BLaER1 (cell line): ENCODE results near the gene RAET1E.
"Not testable (repeated sequence)": the region's sequence is repeated elsewhere in the genome, so short reads cannot be mapped to it uniquely, and the experiment has no call there.

ENCODE experiments used
- H3K27ac ChIP-seq: shearing (Covaris generic); formaldehyde crosslinking; 2 replicates; pipeline ENCODE4 v1.8.1; 2022
- H3K27me3 ChIP-seq: shearing (Covaris generic); formaldehyde crosslinking; 2 replicates; pipeline ENCODE4 v1.8.1; 2022
- H3K36me3 ChIP-seq: shearing (Covaris generic); formaldehyde crosslinking; 2 replicates; pipeline ENCODE4 v1.8.1; 2022
- H3K4me1 ChIP-seq: shearing (Covaris generic); formaldehyde crosslinking; 2 replicates; pipeline ENCODE4 v1.8.1; 2022
- H3K4me2 ChIP-seq: shearing (Covaris generic); formaldehyde crosslinking; 2 replicates; pipeline ENCODE4 v1.8.1; 2022
- H3K4me3 ChIP-seq: shearing (Covaris generic); formaldehyde crosslinking; 2 replicates; pipeline ENCODE4 v1.8.1; 2022
- H3K9ac ChIP-seq: shearing (Covaris generic); formaldehyde crosslinking; 2 replicates; pipeline ENCODE4 v1.8.1; 2022
- H3K9me3 ChIP-seq: shearing (Covaris generic); formaldehyde crosslinking; 2 replicates; pipeline ENCODE4 v1.8.1; 2022
- H4K20me1 ChIP-seq: shearing (Covaris generic); formaldehyde crosslinking; 2 replicates; pipeline ENCODE4 v1.8.1; 2022
- Cebpa-rat ChIP-seq: shearing (Covaris generic); IDR thresholded peaks from 2 replicates; pipeline ENCODE4 v1.8.1; 2022

RAET1E gene

GRCh38 chr6:149897855-149898744 is at the start of gene RAET1E:
Gene RAET1E, minus strand, starts transcription at chr6:149898113. Its CDS starts 7,212 bp downstream, at chr6:149890901.
- H4K20me1 ChIP-seq = no peaks in the 10 kb centered on the region
- H3K36me3 ChIP-seq = no peaks in the 10 kb centered on the region
- H3K9ac ChIP-seq = no peak within 1 kb of the TSS
- no peaks in the 10 kb centered on the region for H3K9me3 ChIP-seq
- no peak within 1 kb of the TSS for H3K4me3 ChIP-seq
- H3K4me1 ChIP-seq = peaks cover 19% of the 10 kb centered on the region
- no peak for TF ChIP-seq Cebpa-rat
- H3K27ac ChIP-seq = no peak within 1 kb of the TSS
- H3K27me3 ChIP-seq = no peaks in the 10 kb centered on the region
- H3K4me2 ChIP-seq = no peak within 1 kb of the TSS

DNA sequence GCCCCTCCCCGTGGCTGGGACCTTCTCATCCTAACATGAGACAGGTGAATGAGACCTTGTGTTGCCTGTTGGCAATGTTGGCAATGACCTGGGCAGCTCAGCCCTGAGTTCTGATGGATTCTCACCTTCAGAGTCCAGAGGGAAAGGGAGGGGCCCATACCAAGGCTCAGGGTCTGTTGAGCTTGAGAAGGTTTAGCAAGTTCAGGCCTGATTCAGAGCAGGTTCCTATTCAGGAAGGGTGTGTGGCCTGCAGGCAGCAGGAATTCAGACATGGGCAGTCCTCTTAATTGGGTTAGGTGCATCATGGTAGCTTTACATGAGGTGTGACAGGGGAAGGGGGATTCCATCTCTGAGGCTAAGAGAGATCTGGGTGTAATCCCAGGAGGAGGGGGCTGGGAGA is 49.6 kb upstream of the RAET1E start:
- H3K27me3 ChIP-seq = peaks cover 57% of the 10 kb centered on the region
- H3K9ac ChIP-seq = not testable (repeated sequence)
- H3K4me1 ChIP-seq = peaks cover 12% of the 10 kb centered on the region

DNA sequence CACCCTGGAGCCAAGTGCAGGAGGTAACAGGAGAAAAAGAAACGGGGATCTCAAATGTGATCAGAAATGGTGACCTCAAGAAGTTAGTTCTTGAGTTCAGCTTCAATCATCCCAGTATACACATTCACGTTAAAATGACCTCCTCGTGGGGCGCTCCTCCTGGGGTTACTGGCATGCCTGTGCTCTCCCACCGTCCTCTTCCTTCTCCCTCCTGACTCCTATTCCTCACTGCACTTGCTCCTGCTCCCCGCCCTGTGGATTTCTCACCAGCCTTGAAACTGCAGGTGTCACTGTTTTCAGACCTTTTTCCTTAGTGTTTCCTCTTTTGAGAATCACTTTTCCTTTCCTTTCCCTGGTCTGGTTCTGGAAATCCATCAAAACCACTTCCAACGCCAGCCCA is 48.7 kb upstream of the RAET1E start:
- H4K20me1 ChIP-seq = peaks cover 28% of the 10 kb centered on the region; the same call in 1 of the 2 replicates
- peaks cover 18% of the 10 kb centered on the region for H3K4me1 ChIP-seq
- peaks cover 58% of the 10 kb centered on the region for H3K27me3 ChIP-seq
- not testable (repeated sequence) for H3K9ac ChIP-seq, H3K36me3 ChIP-seq, H3K9me3 ChIP-seq, H3K4me2 ChIP-seq, H3K27ac ChIP-seq, H3K4me3 ChIP-seq

More for the DNA sequence above, 49.6 kb upstream of the RAET1E start:
- H3K9me3 ChIP-seq, H3K27ac ChIP-seq, H3K4me2 ChIP-seq, H3K4me3 ChIP-seq, H3K36me3 ChIP-seq: not testable (repeated sequence)
- peaks cover 19% of the 10 kb centered on the region; the same call in 1 of the 2 replicates for H4K20me1 ChIP-seq

DNA sequence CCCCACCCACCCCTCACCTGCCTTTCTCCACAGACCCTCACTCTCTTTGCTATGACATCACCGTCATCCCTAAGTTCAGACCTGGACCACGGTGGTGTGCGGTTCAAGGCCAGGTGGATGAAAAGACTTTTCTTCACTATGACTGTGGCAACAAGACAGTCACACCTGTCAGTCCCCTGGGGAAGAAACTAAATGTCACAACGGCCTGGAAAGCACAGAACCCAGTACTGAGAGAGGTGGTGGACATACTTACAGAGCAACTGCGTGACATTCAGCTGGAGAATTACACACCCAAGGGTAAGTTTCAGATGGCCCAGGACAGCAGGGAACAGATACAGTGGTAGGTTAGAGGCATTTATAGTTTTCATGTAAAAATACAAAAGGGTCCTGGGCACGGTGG is 47.4 kb upstream of the RAET1E start:
- H3K4me3 ChIP-seq, H3K9me3 ChIP-seq, H3K36me3 ChIP-seq, H3K9ac ChIP-seq, H3K27ac ChIP-seq, H3K4me2 ChIP-seq: not testable (repeated sequence)
- peaks cover 14% of the 10 kb centered on the region for H3K4me1 ChIP-seq
- H3K27me3 ChIP-seq = peaks cover 58% of the 10 kb centered on the region
- H4K20me1 ChIP-seq = peaks cover 30% of the 10 kb centered on the region

GRCh38 chr6:149943321-149943720 is 45.4 kb upstream of the RAET1E start:
- peaks cover 64% of the 10 kb centered on the region for H3K27me3 ChIP-seq

GRCh38 chr6:149942461-149942829 is 44.5 kb upstream of the RAET1E start:
- H3K27ac ChIP-seq = no peak overlapping the region
- no peak for TF ChIP-seq Cebpa-rat
- peak overlapping the region; percentile 67 for H3K4me3 ChIP-seq
- H3K9ac ChIP-seq = no peak overlapping the region; the same call in 1 of the 2 replicates
- H3K9me3 ChIP-seq = 0 out of 2 replicates have a peak, but pooled peaks cover 5% of the 10 kb centered on the region
- H3K27me3 ChIP-seq = peaks cover 70% of the 10 kb centered on the region
- no peaks in the 10 kb centered on the region for H3K36me3 ChIP-seq
- peak overlapping the region; percentile 94 for H3K4me2 ChIP-seq
- peaks cover 20% of the 10 kb centered on the region for H3K4me1 ChIP-seq
- peaks cover 50% of the 10 kb centered on the region for H4K20me1 ChIP-seq

More at GRCh38 chr6:149943321-149943720, 45.4 kb upstream of the RAET1E start:
- Histone ChIP-seq H4K20me1 (peaks cover 44% of the 10 kb centered on the region), H3K4me1 (peaks cover 19% of the 10 kb centered on the region)
- not testable (repeated sequence) for H3K27ac ChIP-seq, H3K36me3 ChIP-seq, H3K9me3 ChIP-seq, H3K9ac ChIP-seq, H3K4me2 ChIP-seq, H3K4me3 ChIP-seq

GRCh38 chr6:149941583-149942460 is 43.9 kb upstream of the RAET1E start, which contains the start of gene ULBP2:
Gene ULBP2, plus strand, starts transcription at chr6:149942014. Its CDS starts 59 bp downstream, at chr6:149942073.
- H3K36me3 ChIP-seq = no peaks in the 10 kb centered on the region
- H3K4me2 ChIP-seq = peak within 1 kb of the TSS; percentile 94
- TF ChIP-seq Cebpa-rat = no peak
- no peak within 1 kb of the TSS; the same call in 1 of the 2 replicates for H3K9ac ChIP-seq
- H4K20me1 ChIP-seq = peaks cover 54% of the 10 kb centered on the region
- H3K4me1 ChIP-seq = peaks cover 20% of the 10 kb centered on the region
- no peak within 1 kb of the TSS for H3K27ac ChIP-seq
- H3K4me3 ChIP-seq = peak within 1 kb of the TSS; percentile 67
- peaks cover 76% of the 10 kb centered on the region for H3K27me3 ChIP-seq
- H3K9me3 ChIP-seq = 0 out of 2 replicates have a peak, but pooled peaks cover 5% of the 10 kb centered on the region

DNA sequence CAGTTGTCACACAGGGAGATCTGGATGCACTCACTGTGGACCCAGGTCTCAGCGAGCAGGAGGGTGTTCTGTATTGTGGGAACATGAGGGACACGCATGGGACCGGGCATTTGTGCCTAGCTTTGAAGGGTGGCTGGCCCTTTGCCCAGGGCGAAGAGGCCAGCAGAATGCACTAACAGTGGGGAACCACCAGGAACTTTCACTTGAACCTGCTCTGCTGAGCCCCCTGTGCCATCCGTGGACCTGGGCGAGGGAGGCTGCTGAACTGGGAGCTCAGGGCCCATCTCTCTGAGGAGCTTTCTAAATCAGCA is 42.7 kb upstream of the RAET1E start:
- Histone ChIP-seq H4K20me1 (peaks cover 64% of the 10 kb centered on the region), H3K4me3 (no peak overlapping the region), H3K36me3 (no peaks in the 10 kb centered on the region), H3K4me2 (no peak overlapping the region), H3K9ac (no peak overlapping the region), H3K27ac (no peak overlapping the region), H3K9me3 (0 out of 2 replicates have a peak, but pooled peaks cover 5% of the 10 kb centered on the region), H3K4me1 (peaks cover 20% of the 10 kb centered on the region), H3K27me3 (peaks cover 84% of the 10 kb centered on the region)
- no peak for TF ChIP-seq Cebpa-rat

DNA sequence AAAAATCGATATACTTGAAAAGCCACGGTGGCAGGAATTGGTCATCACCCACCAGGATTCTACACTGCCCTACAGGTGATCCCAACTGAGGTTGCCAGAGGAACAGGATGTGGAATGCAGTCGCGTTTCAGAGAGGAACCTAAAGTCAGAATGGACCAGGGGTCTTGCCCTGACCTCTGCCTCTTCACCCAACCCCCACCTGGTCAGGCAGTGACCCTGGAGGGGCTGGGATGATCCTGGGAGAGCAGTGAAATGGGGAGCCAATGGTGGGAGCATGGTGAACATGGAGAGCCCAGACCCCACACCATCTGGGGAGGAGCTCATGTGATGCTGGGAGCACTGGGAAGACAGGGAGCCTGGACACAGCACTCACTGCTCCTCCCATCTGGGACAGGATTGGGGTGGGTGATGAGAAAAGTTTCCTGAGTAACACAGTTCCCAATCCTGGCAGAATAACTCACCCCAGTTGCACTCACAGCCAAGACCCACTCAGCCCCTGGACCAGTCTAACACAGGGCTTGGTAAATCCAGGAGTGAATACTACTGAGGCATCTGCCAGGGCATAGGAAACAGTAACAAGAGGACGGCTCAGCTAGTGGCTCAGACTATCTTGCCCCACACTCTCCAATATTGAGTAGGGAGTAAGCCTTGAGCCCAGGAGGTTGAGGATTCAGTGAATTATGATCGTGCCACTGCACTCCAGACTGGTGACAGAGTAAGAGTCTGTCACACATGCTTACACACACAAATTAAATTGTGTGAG is 42.2 kb upstream of the RAET1E start:
- H3K27ac ChIP-seq = no peak overlapping the region
- H3K4me1 ChIP-seq = peaks cover 20% of the 10 kb centered on the region
- peaks cover 89% of the 10 kb centered on the region for H3K27me3 ChIP-seq
- H3K4me2 ChIP-seq = no peak overlapping the region
- H3K9ac ChIP-seq = no peak overlapping the region
- peaks cover 69% of the 10 kb centered on the region for H4K20me1 ChIP-seq
- H3K36me3 ChIP-seq = no peaks in the 10 kb centered on the region
- no peak overlapping the region for H3K4me3 ChIP-seq
- TF ChIP-seq Cebpa-rat = no peak
- H3K9me3 ChIP-seq = 0 out of 2 replicates have a peak, but pooled peaks cover 5% of the 10 kb centered on the region
